Lower leg skin (tissue), 4 donors: ENCODE data around the gene ANXA11. TPM values are rescaled to one million over a fixed set of nuclear protein-coding genes. Genes with fewer than 3 reads are reported as not detected.

Experiments used
- DNase-seq, 2 donors: peaks; one replicate each; pipeline ENCODE4 v3.0.0-alpha.2; 2019; ENCODE audit warnings: low spot score in 2 of 2
- H3K4me3 ChIP-seq: fragments of 200-600 bp; sonication (generic); 2 replicates; pipeline ENCODE4 v1.5.1; 2017; ENCODE audit warnings: mild to moderate bottlenecking, low read depth; ENCODE audit not compliant: poor library complexity, severe bottlenecking
- POLR2A ChIP-seq, 2 donors: fragments of 450-650 bp; IDR thresholded peaks; one replicate each; pipeline ENCODE4 v1.6.1; 2016 to 2017; ENCODE audit warnings: antibody characterized with exemption in 2 of 2, mild to moderate bottlenecking in 1 of 2, moderate library complexity in 1 of 2
- WGBS, 2 donors: methylation state at CpG; one replicate each; pipeline ENCODE4 v1.1.5; 2018; 5-methylcytosine and 5-hydroxymethylcytosine counted together
- intact Hi-C: fragments of 100-400 bp; cut with DNase I; formaldehyde crosslinking; loops from one replicate; pipeline ENCODE4 v1.15.0; 2023; ENCODE audit warnings: low total_unique reads
- total RNA-seq, 4 donors: library from RNA; depleted of rRNA; stranded (reverse); fragments of >200 nt; gene quantifications; one replicate each; pipeline ENCODE4 v1.1.0, GENCODE V29; 2016
- TF ChIP-seq, protein P1 (sequence below), 3 donors: fragments of 450-650 bp; IDR thresholded peaks; one replicate each; pipeline ENCODE4 v1.5.1; 2016; ENCODE audit warnings: antibody characterized with exemption in 3 of 3, mild to moderate bottlenecking in 3 of 3, moderate library complexity in 2 of 3

ANXA11 gene
- total RNA-seq, 4 donors from 2014 or later, result 68.4 to 109 (median 100) TPM

DNA sequence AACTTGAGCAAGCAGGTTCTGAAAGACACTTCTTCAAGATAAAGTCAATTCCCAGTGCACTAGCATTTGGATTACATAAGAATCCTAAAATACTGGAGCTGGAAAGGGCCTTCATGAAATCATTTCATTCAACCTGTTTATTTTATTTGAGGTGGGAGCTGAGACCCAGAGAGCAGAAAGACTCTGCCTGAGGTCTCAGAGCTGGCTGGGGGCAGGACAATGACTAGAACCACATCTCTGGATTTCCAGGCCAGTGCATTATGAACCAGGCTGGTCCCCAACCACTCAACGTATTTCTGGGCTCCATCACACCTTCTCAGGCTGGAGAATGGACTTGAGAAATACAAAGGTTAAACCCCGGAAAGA, 8.4 kb downstream of the ANXA11 start:
- no peak for DNase-seq
- intact Hi-C loops, result no loop called here
- 77 to 80% methylated on average over 2 of the region's 2 CpGs for WGBS, 2 donors
- H3K4me3 ChIP-seq, result no peak overlapping the region
- no peak for TF ChIP-seq POLR2A (IDR thresholded peaks at IDR 0.05)
- TF ChIP-seq, protein P1, sequence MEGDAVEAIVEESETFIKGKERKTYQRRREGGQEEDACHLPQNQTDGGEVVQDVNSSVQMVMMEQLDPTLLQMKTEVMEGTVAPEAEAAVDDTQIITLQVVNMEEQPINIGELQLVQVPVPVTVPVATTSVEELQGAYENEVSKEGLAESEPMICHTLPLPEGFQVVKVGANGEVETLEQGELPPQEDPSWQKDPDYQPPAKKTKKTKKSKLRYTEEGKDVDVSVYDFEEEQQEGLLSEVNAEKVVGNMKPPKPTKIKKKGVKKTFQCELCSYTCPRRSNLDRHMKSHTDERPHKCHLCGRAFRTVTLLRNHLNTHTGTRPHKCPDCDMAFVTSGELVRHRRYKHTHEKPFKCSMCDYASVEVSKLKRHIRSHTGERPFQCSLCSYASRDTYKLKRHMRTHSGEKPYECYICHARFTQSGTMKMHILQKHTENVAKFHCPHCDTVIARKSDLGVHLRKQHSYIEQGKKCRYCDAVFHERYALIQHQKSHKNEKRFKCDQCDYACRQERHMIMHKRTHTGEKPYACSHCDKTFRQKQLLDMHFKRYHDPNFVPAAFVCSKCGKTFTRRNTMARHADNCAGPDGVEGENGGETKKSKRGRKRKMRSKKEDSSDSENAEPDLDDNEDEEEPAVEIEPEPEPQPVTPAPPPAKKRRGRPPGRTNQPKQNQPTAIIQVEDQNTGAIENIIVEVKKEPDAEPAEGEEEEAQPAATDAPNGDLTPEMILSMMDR (IDR thresholded peaks at IDR 0.05), result no peak

- DNase-seq, result no peak
- 35 to 58% methylated on average over 8 of the region's 8 CpGs for WGBS, 2 donors
- TF ChIP-seq, protein P1 (IDR thresholded peaks at IDR 0.05), result no peak
- no peak for TF ChIP-seq POLR2A (IDR thresholded peaks at IDR 0.05)
- intact Hi-C loops, result no loop called here
- no peak overlapping the region for H3K4me3 ChIP-seq
Observed at GRCh38 chr10:80196270-80196949, 8.9 kb downstream of the ANXA11 start.

DNA sequence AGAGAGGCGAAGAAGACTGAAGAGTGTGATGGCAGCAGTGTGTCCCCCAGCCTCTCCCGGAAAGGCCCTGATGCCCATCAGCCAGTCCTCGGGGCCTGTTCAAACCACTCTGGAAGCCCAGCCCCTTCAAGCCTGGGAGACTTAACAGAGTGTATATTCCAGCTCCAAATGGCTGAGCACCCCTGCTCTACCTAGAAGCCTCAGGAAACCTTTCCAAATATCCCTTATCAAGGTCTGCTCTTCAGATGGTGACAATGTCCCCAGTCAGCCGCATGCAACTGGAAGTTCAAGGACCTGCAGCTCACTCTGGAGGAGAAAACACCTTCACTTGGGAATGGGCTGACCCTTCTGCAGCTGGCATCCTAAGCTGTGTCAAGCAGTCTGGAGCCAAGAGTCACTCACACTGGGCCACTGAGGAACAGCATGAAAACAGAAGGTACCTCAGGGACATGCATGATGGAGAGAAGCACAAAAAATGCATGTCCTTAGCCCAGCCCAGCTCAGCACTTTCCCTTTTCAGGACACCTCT, 10.2 kb downstream of the ANXA11 start:
- H3K4me3 ChIP-seq, result no peak overlapping the region
- no peak for TF ChIP-seq POLR2A (IDR thresholded peaks at IDR 0.05)
- TF ChIP-seq, protein P1 (IDR thresholded peaks at IDR 0.05), result no peak
- 70 to 89% methylated on average over 4 of the region's 4 CpGs for WGBS, 2 donors
- intact Hi-C loops, result no loop called here
- DNase-seq, result no peak

- no peak overlapping the region for H3K4me3 ChIP-seq
- intact Hi-C loops, result no loop called here
- WGBS, 2 donors, result 71 to 79% methylated on average over 11 of the region's 11 CpGs
Observed at GRCh38 chr10:80194373-80195045, 10.8 kb downstream of the ANXA11 start.

GRCh38 chr10:80192553-80192952, 12.8 kb downstream of the ANXA11 start:
- H3K4me3 ChIP-seq, result no peak overlapping the region
- no peak for DNase-seq
- TF ChIP-seq, protein P1 (IDR thresholded peaks at IDR 0.05), result no peak
- TF ChIP-seq POLR2A (IDR thresholded peaks at IDR 0.05), result no peak
- intact Hi-C loops, result no loop called here

More at GRCh38 chr10:80194373-80195045, 10.8 kb downstream of the ANXA11 start:
- TF ChIP-seq, protein P1 (IDR thresholded peaks at IDR 0.05), result no peak
- TF ChIP-seq POLR2A (IDR thresholded peaks at IDR 0.05), result no peak
- DNase-seq, result no peak
